SU-DHL-6 (cell line): ENCODE data around the gene ARHGEF19.
A peak's percentile ranks its signal among the peaks of the same experiment; 100 is the strongest.

ENCODE experiments used
- H2AFZ ChIP-seq: fragments of 200-600 bp; sonication (generic); 2 replicates; pipeline ENCODE4 v1.6.1; 2014; ENCODE audit warnings: low read depth, mild to moderate bottlenecking, moderate library complexity, mixed read lengths, antibody characterized with exemption, low read length; ENCODE audit not compliant: severe bottlenecking
- H3F3A ChIP-seq: fragments of 200-600 bp; shearing (Covaris generic); 2 replicates; pipeline ENCODE4 v1.6.0; 2016; ENCODE audit warnings: antibody characterized with exemption, mild to moderate bottlenecking; ENCODE audit not compliant: insufficient read depth
- H3K27ac ChIP-seq: fragments of 200-600 bp; sonication (generic); 2 replicates; pipeline ENCODE4 v1.5.1; 2016; ENCODE audit warnings: low read depth, mild to moderate bottlenecking, low read length, moderate library complexity, mixed read lengths
- H3K27me3 ChIP-seq: fragments of 200-600 bp; sonication (generic), shearing (Covaris generic); 2 replicates; pipeline ENCODE4 v1.6.0; 2014; ENCODE audit warnings: mild to moderate bottlenecking, low read length
- H3K36me3 ChIP-seq: fragments of 200-600 bp; sonication (generic); 2 replicates; pipeline ENCODE4 v1.6.1; 2014; ENCODE audit warnings: mild to moderate bottlenecking, low read length, mixed read lengths
- H3K4me2 ChIP-seq: fragments of 300-600, 200-600 bp; shearing (Covaris generic), sonication (generic); 2 replicates; pipeline ENCODE4 v1.6.0; 2014; ENCODE audit warnings: low read length, low read depth, mild to moderate bottlenecking; ENCODE audit not compliant: poor library complexity, severe bottlenecking
- H3K4me3 ChIP-seq: fragments of 200-600 bp; sonication (generic); 2 replicates; pipeline ENCODE4 v1.5.1; 2014; ENCODE audit warnings: antibody characterized with exemption, low read length, mild to moderate bottlenecking, mixed read lengths; ENCODE audit not compliant: insufficient read depth, poor library complexity, severe bottlenecking
- H3K79me2 ChIP-seq: fragments of 200-600 bp; sonication (generic); 2 replicates; pipeline ENCODE4 v1.6.1; 2014; ENCODE audit warnings: mild to moderate bottlenecking, low read length, moderate library complexity; ENCODE audit not compliant: insufficient read depth
- H3K9ac ChIP-seq: fragments of 200-600 bp; sonication (generic); 2 replicates; pipeline ENCODE4 v1.7.0; 2014; ENCODE audit warnings: mild to moderate bottlenecking, low read length
- H3K9me2 ChIP-seq: fragments of 200-600 bp; sonication (generic); replicated peaks from 2 replicates; pipeline ENCODE4 v1.6.1; 2014; ENCODE audit warnings: low read length; ENCODE audit not compliant: insufficient read depth
- H3K9me3 ChIP-seq: fragments of 200-600 bp; sonication (generic); 2 replicates; pipeline ENCODE4 v1.6.1; 2014; ENCODE audit warnings: low read length, mixed read lengths; ENCODE audit not compliant: insufficient read depth
- H4K20me1 ChIP-seq: fragments of 200-600 bp; sonication (generic); 2 replicates; pipeline ENCODE4 v1.6.1; 2014; ENCODE audit warnings: low read depth, mild to moderate bottlenecking, antibody characterized with exemption, low read length, moderate library complexity, mixed read lengths
- CTCF ChIP-seq: fragments of 200-600 bp; sonication (generic); IDR thresholded peaks from one replicate; pipeline ENCODE4 v1.5.1; 2017; ENCODE audit warnings: antibody characterized with exemption, mild to moderate bottlenecking, low read length, moderate library complexity; ENCODE audit not compliant: insufficient read depth, poor library complexity, severe bottlenecking
- EZH2phosphoT487 ChIP-seq: fragments of 200-600 bp; sonication (generic), shearing (Covaris generic); conservative IDR thresholded peaks from 2 replicates; pipeline ENCODE4 v1.6.1; 2018; ENCODE audit warnings: mild to moderate bottlenecking, antibody characterized with exemption, low read length, moderate library complexity, mixed read lengths

Gene ARHGEF19

GRCh38 chr1:16251381-16251780 is 38.9 kb upstream of the ARHGEF19 start:
- no peak overlapping the region for H3K4me2 ChIP-seq
- H3K4me3 ChIP-seq = no peak overlapping the region
- H3K27ac ChIP-seq = no peak overlapping the region
- H3K9ac ChIP-seq = no peak overlapping the region
- H3K9me3 ChIP-seq = no peaks in the 10 kb centered on the region
- no peaks in the 10 kb centered on the region for H3K36me3 ChIP-seq
- H2AFZ ChIP-seq = no peak overlapping the region
- TF ChIP-seq CTCF (no peak), EZH2phosphoT487 (no peak)
- H4K20me1 ChIP-seq = no peaks in the 10 kb centered on the region
- peaks cover 8% of the 10 kb centered on the region; the same call in 1 of the 2 replicates for H3F3A ChIP-seq
- no peaks in the 10 kb centered on the region for H3K27me3 ChIP-seq
- no peaks in the 10 kb centered on the region for H3K79me2 ChIP-seq
- no peaks in the 10 kb centered on the region for H3K9me2 ChIP-seq

- no peak overlapping the region for H3K27ac ChIP-seq
- no peak overlapping the region for H2AFZ ChIP-seq
- TF ChIP-seq CTCF (no peak), EZH2phosphoT487 (no peak)
- H3K9me3 ChIP-seq = no peaks in the 10 kb centered on the region
- no peaks in the 10 kb centered on the region for H3K9me2 ChIP-seq
- H3K27me3 ChIP-seq = no peaks in the 10 kb centered on the region
- peaks cover 8% of the 10 kb centered on the region; the same call in 1 of the 2 replicates for H3F3A ChIP-seq
- H3K79me2 ChIP-seq = no peaks in the 10 kb centered on the region
- H3K36me3 ChIP-seq = no peaks in the 10 kb centered on the region
- H4K20me1 ChIP-seq = no peaks in the 10 kb centered on the region
- no peak overlapping the region for H3K9ac ChIP-seq
- H3K4me3 ChIP-seq = no peak overlapping the region
- no peak overlapping the region for H3K4me2 ChIP-seq
Measured at GRCh38 chr1:16250524-16251251, 38.2 kb upstream of the ARHGEF19 start.

GRCh38 chr1:16249596-16250241 is 37.3 kb upstream of the ARHGEF19 start:
- no peaks in the 10 kb centered on the region for H3K36me3 ChIP-seq
- H3F3A ChIP-seq = peaks cover 8% of the 10 kb centered on the region; the same call in 1 of the 2 replicates
- no peaks in the 10 kb centered on the region for H3K79me2 ChIP-seq
- peak overlapping the region; percentile 60 for H3K27ac ChIP-seq
- H3K4me3 ChIP-seq = no peak overlapping the region
- H3K9me3 ChIP-seq = no peaks in the 10 kb centered on the region
- TF ChIP-seq CTCF (no peak), EZH2phosphoT487 (no peak)
- no peak overlapping the region for H3K9ac ChIP-seq
- H3K9me2 ChIP-seq = no peaks in the 10 kb centered on the region
- H4K20me1 ChIP-seq = no peaks in the 10 kb centered on the region
- no peaks in the 10 kb centered on the region for H3K27me3 ChIP-seq
- H3K4me2 ChIP-seq = peak overlapping the region; percentile 20
- H2AFZ ChIP-seq = no peak overlapping the region
